Endothelial cell of umbilical vein (primary cell): ENCODE results near the gene MAPK8IP3. TPM values are rescaled to one million over a fixed set of nuclear protein-coding genes. Genes with fewer than 3 reads are reported as not detected.

ENCODE experiments used
- BruUV-seq: library from RNA; stranded (reverse); fragments of 400-500 nt; replicated peaks from 2 replicates; lab custom pipeline; 2021; lab: Mats Ljungman, UMichigan
- CTCF ChIA-PET: fragments of 300-600, 350-600 bp; sonication (Branson Sonifier 250); formaldehyde crosslinking; loops from one replicate; lab custom pipeline; 2021; ENCODE audit warnings: antibody characterized with exemption, inconsistent platforms; lab: Charles Lee
- POLR2A ChIA-PET: fragments of 300-600, 350-600 bp; sonication (Branson Sonifier 250); formaldehyde crosslinking; loops from one replicate; lab custom pipeline; 2021; ENCODE audit warnings: antibody characterized with exemption, inconsistent platforms; lab: Charles Lee
- DNase-seq: peaks from one replicate; pipeline ENCODE4 v3.0.0-alpha.2; 2011; ENCODE audit warnings: low read depth, low spot score
- FAIRE-seq: peaks from 2 replicates; lab custom pipeline; 2011; peaks lifted over from hg19 to GRCh38; lab: Jason Lieb, UNC
- H2AFZ ChIP-seq: 2 replicates; pipeline ENCODE4 v1.6.0; 2012; ENCODE audit warnings: low read depth, low read length, control low read depth, inconsistent platforms
- H3K27ac ChIP-seq: 2 replicates; pipeline ENCODE4 v1.5.1; 2011; ENCODE audit warnings: low read depth, mild to moderate bottlenecking, control low read depth, low read length, moderate library complexity; ENCODE audit not compliant: insufficient read depth
- H3K27me3 ChIP-seq, 2 experiments: 2 replicates each; pipeline versions ENCODE4 v1.6.0 to v1.6.1; 2011; ENCODE audit warnings: low read length in 2 of 2, mixed read lengths in 1 of 2; ENCODE audit not compliant: control insufficient read depth in 2 of 2, insufficient read depth in 2 of 2
- H3K36me3 ChIP-seq, 2 experiments: 2 replicates in 1 of 2; 3 replicates in 1 of 2; pipeline ENCODE4 v1.5.1; 2011; ENCODE audit warnings: low read length in 2 of 2, mild to moderate bottlenecking in 1 of 2, moderate library complexity in 1 of 2; ENCODE audit not compliant: control insufficient read depth in 2 of 2, insufficient read depth in 2 of 2; ENCODE audit errors: extremely low read depth in 1 of 2
- H3K4me1 ChIP-seq: 3 replicates; pipeline ENCODE4 v1.5.1; 2011; ENCODE audit warnings: mild to moderate bottlenecking, low read length; ENCODE audit not compliant: control insufficient read depth, insufficient read depth; ENCODE audit errors: extremely low read depth
- H3K4me2 ChIP-seq: 2 replicates; pipeline ENCODE4 v1.6.1; 2011; ENCODE audit warnings: low read length, control low read depth, mixed read lengths; ENCODE audit not compliant: insufficient read depth
- H3K4me3 ChIP-seq, 3 experiments: fragments of 200-600 bp in 1 of 3; sonication (generic), shearing (Covaris generic) in 1 of 3; replicated peaks in 1 of 3; 2 replicates each; pipeline ENCODE4 v1.5.1; 2011 to 2016; ENCODE audit warnings: control low read depth in 3 of 3, low read length in 3 of 3, mild to moderate bottlenecking in 2 of 3, inconsistent platforms in 1 of 3, low read depth in 1 of 3, moderate library complexity in 1 of 3; ENCODE audit not compliant: insufficient read depth in 1 of 3
- H3K79me2 ChIP-seq: 2 replicates; pipeline ENCODE4 v1.6.0; 2012; ENCODE audit warnings: low read length, inconsistent platforms; ENCODE audit not compliant: control insufficient read depth, insufficient read depth
- H3K9ac ChIP-seq: replicated peaks from 2 replicates; pipeline ENCODE3; 2011; ENCODE audit warnings: low read length, control low read depth; ENCODE audit not compliant: insufficient read depth; ENCODE audit errors: extremely low read depth
- H3K9me1 ChIP-seq: replicated peaks from 3 replicates; pipeline ENCODE4 v1.6.0; 2011; ENCODE audit warnings: mild to moderate bottlenecking, low read length; ENCODE audit not compliant: control insufficient read depth, insufficient read depth; ENCODE audit errors: extremely low read depth
- H3K9me3 ChIP-seq: replicated peaks from 2 replicates; pipeline ENCODE4 v1.5.1; 2012; ENCODE audit warnings: low read length, inconsistent platforms; ENCODE audit not compliant: control insufficient read depth, insufficient read depth
- H4K20me1 ChIP-seq: replicated peaks from 2 replicates; pipeline ENCODE3; 2011; ENCODE audit warnings: mild to moderate bottlenecking, low read length; ENCODE audit not compliant: control insufficient read depth, insufficient read depth; ENCODE audit errors: extremely low read depth
- EZH2 ChIP-seq: IDR thresholded peaks from 2 replicates; pipeline ENCODE4 v1.6.1; 2012; ENCODE audit warnings: borderline replicate concordance, low read depth, mild to moderate bottlenecking, moderate library complexity, low read length, inconsistent platforms; ENCODE audit not compliant: severe bottlenecking
- FOS ChIP-seq: IDR thresholded peaks from 2 replicates; pipeline ENCODE4 v1.6.1; 2011; ENCODE audit warnings: mild to moderate bottlenecking, low read length, moderate library complexity, borderline replicate concordance; ENCODE audit not compliant: insufficient read depth
- GATA2 ChIP-seq: IDR thresholded peaks from 2 replicates; pipeline ENCODE4 v1.7.0; 2011; ENCODE audit warnings: low read depth, mild to moderate bottlenecking, moderate library complexity, mixed read lengths, low read length; ENCODE audit not compliant: insufficient read length, insufficient read depth
- JUN ChIP-seq: IDR thresholded peaks from 2 replicates; pipeline ENCODE4 v1.6.1; 2011; ENCODE audit warnings: borderline replicate concordance, low read depth; ENCODE audit not compliant: insufficient read length, insufficient read depth
- MYC ChIP-seq: IDR thresholded peaks from one replicate; pipeline ENCODE4 v1.6.1; 2011; ENCODE audit warnings: mild to moderate bottlenecking, low read depth, low read length
- POLR2A ChIP-seq: IDR thresholded peaks from 2 replicates; pipeline ENCODE4 v1.6.1; 2012; ENCODE audit warnings: low read depth, mild to moderate bottlenecking, control low read depth, low read length
- POLR2AphosphoS5 ChIP-seq: IDR thresholded peaks from 2 replicates; pipeline ENCODE4 v1.6.1; 2012; ENCODE audit warnings: low read depth, mild to moderate bottlenecking, control low read depth, low read length, moderate library complexity; ENCODE audit not compliant: insufficient read depth
- dilution Hi-C: fragments of 300-500 bp; cut with MboI; formaldehyde crosslinking; loops from one replicate; pipeline ENCODE4 v1.15.0; 2019; ENCODE audit warnings: low sequenced_read_pairs; ENCODE audit not compliant: extremely low pct_ligation_motif_present
- intact Hi-C: fragments of 100-400 bp; cut with micrococcal nuclease; formaldehyde crosslinking; loops from one replicate; pipeline ENCODE4 v1.10.0; 2022
- polyA plus RNA-seq, 4 experiments: library from polyadenylated mRNA; depleted of rRNA in 3 of 4; stranded (reverse) in 3 of 4; unstranded in 1 of 4; fragments of >200 nt; gene quantifications; 2 replicates each; pipeline versions ENCODE4 v1.2.1 to v1.2.3, GENCODE V29; 2011 to 2012; ENCODE audit warnings: missing spikeins in 1 of 4
- total RNA-seq: library from RNA; stranded (reverse); gene quantifications from 2 replicates; pipeline ENCODE4 v1.2.3, GENCODE V29; 2021
- TF ChIP-seq, protein P1 (sequence below), 2 donors: IDR thresholded peaks; 1 replicate in 1 of 2; 2 replicates in 1 of 2; pipeline ENCODE4 v1.5.1; 2011; ENCODE audit warnings: low read length in 2 of 2, mild to moderate bottlenecking in 2 of 2, moderate library complexity in 2 of 2, control low read depth in 1 of 2, inconsistent platforms in 1 of 2, low read depth in 1 of 2; ENCODE audit not compliant: insufficient read depth in 1 of 2; ENCODE audit errors: extremely low read depth in 1 of 2
- TF ChIP-seq, protein P2 (sequence below): IDR thresholded peaks from 2 replicates; pipeline ENCODE4 v1.6.1; 2011; ENCODE audit not compliant: insufficient read depth, insufficient read length

MAPK8IP3 gene
- total and polyA plus RNA-seq, 2 donors (not counting 3 experiments of a cell fraction or from before 2014, with no cell fraction given) = 40.7 to 92.2 TPM

DNA sequence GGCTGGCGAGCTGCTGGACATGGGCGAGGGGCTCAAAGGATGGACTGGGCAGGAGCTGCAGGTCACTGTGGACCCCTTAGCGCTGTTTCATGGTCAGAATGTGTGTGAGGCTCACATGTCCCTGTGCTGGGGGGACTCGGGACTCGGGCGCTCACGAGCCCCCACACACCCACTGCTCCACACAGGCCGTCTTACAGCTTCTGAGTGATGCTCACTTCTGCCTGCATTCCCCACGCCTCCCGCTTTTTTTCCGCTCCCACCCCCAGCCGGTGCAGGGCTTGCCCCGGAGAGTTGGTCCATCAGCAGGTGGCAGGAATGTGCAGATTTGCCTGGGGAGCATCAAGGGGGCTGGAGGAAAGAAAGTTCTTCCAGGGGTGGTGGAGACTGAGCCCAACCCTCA is 48.2 kb upstream of the MAPK8IP3 start:
- intact Hi-C loops (no loop called here), dilution Hi-C loops (no loop called here)
- FAIRE-seq = no peak
- H2AFZ ChIP-seq = no peak overlapping the region
- ChIA-PET CTCF (no interaction called here), POLR2A (no interaction called here)
- H4K20me1 ChIP-seq = no peaks in the 10 kb centered on the region
- H3K4me1 ChIP-seq = peaks cover 8% of the 10 kb centered on the region
- H3K9me3 ChIP-seq = no peaks in the 10 kb centered on the region
- no peak overlapping the region for H3K4me3 ChIP-seq
- no peaks in the 10 kb centered on the region for H3K9me1 ChIP-seq
- no TSS peak for BruUV-seq
- TF ChIP-seq EZH2 (no peak), MYC (no peak), POLR2A (no peak), POLR2AphosphoS5 (no peak), JUN (no peak), FOS (no peak), GATA2 (no peak)
- TF ChIP-seq, protein P1, sequence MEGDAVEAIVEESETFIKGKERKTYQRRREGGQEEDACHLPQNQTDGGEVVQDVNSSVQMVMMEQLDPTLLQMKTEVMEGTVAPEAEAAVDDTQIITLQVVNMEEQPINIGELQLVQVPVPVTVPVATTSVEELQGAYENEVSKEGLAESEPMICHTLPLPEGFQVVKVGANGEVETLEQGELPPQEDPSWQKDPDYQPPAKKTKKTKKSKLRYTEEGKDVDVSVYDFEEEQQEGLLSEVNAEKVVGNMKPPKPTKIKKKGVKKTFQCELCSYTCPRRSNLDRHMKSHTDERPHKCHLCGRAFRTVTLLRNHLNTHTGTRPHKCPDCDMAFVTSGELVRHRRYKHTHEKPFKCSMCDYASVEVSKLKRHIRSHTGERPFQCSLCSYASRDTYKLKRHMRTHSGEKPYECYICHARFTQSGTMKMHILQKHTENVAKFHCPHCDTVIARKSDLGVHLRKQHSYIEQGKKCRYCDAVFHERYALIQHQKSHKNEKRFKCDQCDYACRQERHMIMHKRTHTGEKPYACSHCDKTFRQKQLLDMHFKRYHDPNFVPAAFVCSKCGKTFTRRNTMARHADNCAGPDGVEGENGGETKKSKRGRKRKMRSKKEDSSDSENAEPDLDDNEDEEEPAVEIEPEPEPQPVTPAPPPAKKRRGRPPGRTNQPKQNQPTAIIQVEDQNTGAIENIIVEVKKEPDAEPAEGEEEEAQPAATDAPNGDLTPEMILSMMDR (IDR thresholded peaks at IDR 0.05; ENCODE audit: extremely low read depth in 1 of 2, insufficient read depth in 1 of 2, low read depth in 1 of 2, low read length in 2 of 2) = no peak
- TF ChIP-seq, protein P2, sequence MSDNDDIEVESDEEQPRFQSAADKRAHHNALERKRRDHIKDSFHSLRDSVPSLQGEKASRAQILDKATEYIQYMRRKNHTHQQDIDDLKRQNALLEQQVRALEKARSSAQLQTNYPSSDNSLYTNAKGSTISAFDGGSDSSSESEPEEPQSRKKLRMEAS = no peak
- no peak overlapping the region for H3K4me2 ChIP-seq
- H3K27ac ChIP-seq = no peak overlapping the region
- H3K9ac ChIP-seq = no peak overlapping the region
- no peaks in the 10 kb centered on the region for H3K27me3 ChIP-seq
- peaks cover 14 to 54% of the 10 kb centered on the region in 2 experiments for H3K36me3 ChIP-seq
- no peaks in the 10 kb centered on the region for H3K79me2 ChIP-seq
- DNase-seq = no peak
